Colonic mucosa (tissue), 4 donors: ENCODE data around the gene CMSS1. TPM values are rescaled to one million over a fixed set of nuclear protein-coding genes. Genes with fewer than 3 reads are reported as not detected.

ENCODE experiments used
- DNase-seq: peaks from one replicate; pipeline ENCODE4 v3.0.0-alpha.2; 2020
- H3K27ac ChIP-seq: fragments of 200-600 bp; one replicate; pipeline ENCODE4 v1.8.0; 2021
- H3K27me3 ChIP-seq: fragments of 200-600 bp; one replicate; pipeline ENCODE4 v1.8.0; 2021
- H3K36me3 ChIP-seq: fragments of 200-600 bp; one replicate; pipeline ENCODE4 v1.8.0; 2021
- H3K4me1 ChIP-seq: fragments of 200-600 bp; one replicate; pipeline ENCODE4 v1.8.0; 2021; ENCODE audit warnings: mild to moderate bottlenecking
- H3K4me3 ChIP-seq: fragments of 200-600 bp; one replicate; pipeline ENCODE4 v1.8.0; 2021
- H3K9ac ChIP-seq, 2 donors: one replicate each; pipeline ENCODE4 v1.7.0; 2013; ENCODE audit warnings: control low read depth in 2 of 2, low read depth in 2 of 2, low read length in 2 of 2
- H3K9me3 ChIP-seq: fragments of 200-600 bp; one replicate; pipeline ENCODE4 v1.8.0; 2021
- intact Hi-C: fragments of 100-400 bp; cut with DNase I; formaldehyde crosslinking; loops from one replicate; pipeline ENCODE4 v1.14.1; 2022
- total RNA-seq, 2 donors: library from RNA; stranded (reverse); fragmentation: NEBNext Ultra II Directional in 1 of 2; extraction: Animal tissue kit (Norgen Biotek cat#: 25700) in 1 of 2; gene quantifications; one replicate each; pipeline ENCODE4 v1.2.1, GENCODE V29; 2021
- TF ChIP-seq, protein P1 (sequence below): fragments of 200-600 bp; IDR thresholded peaks from one replicate; pipeline ENCODE4 v1.8.0; 2022; ENCODE audit warnings: antibody characterized with exemption, mild to moderate bottlenecking
- donor health status: healthy.
- donor health status: DM: no; HTN: no; CAD: no.
- donor health status: DM: no; HTN: no; CAD: no.

The CMSS1 gene
- total RNA-seq, 2 donors from 2014 or later = 10.7 to 24.7 TPM

DNA sequence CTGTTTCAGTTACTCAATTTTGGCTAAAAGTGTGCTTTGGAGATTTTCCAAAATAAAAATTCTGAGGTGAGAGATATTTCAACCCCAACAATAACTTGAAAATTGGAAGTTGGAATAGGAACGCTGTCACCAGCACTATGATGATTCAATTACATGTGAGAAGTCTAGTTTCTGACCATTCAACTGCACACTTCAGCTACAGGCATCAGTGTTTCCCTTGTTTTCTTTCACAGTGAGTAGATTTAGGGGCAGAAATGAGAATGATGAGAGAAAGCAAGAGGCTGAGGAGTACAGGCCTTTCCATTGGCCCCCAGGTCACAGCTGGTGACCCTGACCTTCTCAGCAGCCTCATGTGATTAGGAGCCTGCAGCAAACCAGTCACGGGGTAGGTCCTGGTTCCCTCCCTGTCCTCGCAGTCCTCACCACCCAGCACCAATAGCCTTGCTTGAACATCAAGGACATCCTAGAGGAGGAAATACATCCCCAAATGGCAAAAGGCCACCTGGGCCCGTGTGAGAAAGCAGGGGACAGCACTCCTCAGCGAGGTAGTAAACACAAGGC is 306.6 kb downstream of the CMSS1 start:
- intact Hi-C loops = no loop called here
- Histone ChIP-seq H3K9me3 (no peaks in the 10 kb centered on the region), H3K9ac (no peak overlapping the region), H3K4me1 (no peaks in the 10 kb centered on the region), H3K36me3 (no peaks in the 10 kb centered on the region), H3K4me3 (no peak overlapping the region), H3K27ac (no peak overlapping the region), H3K27me3 (no peaks in the 10 kb centered on the region)
- TF ChIP-seq, protein P1, sequence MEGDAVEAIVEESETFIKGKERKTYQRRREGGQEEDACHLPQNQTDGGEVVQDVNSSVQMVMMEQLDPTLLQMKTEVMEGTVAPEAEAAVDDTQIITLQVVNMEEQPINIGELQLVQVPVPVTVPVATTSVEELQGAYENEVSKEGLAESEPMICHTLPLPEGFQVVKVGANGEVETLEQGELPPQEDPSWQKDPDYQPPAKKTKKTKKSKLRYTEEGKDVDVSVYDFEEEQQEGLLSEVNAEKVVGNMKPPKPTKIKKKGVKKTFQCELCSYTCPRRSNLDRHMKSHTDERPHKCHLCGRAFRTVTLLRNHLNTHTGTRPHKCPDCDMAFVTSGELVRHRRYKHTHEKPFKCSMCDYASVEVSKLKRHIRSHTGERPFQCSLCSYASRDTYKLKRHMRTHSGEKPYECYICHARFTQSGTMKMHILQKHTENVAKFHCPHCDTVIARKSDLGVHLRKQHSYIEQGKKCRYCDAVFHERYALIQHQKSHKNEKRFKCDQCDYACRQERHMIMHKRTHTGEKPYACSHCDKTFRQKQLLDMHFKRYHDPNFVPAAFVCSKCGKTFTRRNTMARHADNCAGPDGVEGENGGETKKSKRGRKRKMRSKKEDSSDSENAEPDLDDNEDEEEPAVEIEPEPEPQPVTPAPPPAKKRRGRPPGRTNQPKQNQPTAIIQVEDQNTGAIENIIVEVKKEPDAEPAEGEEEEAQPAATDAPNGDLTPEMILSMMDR = no peak
- no peak for DNase-seq

DNA sequence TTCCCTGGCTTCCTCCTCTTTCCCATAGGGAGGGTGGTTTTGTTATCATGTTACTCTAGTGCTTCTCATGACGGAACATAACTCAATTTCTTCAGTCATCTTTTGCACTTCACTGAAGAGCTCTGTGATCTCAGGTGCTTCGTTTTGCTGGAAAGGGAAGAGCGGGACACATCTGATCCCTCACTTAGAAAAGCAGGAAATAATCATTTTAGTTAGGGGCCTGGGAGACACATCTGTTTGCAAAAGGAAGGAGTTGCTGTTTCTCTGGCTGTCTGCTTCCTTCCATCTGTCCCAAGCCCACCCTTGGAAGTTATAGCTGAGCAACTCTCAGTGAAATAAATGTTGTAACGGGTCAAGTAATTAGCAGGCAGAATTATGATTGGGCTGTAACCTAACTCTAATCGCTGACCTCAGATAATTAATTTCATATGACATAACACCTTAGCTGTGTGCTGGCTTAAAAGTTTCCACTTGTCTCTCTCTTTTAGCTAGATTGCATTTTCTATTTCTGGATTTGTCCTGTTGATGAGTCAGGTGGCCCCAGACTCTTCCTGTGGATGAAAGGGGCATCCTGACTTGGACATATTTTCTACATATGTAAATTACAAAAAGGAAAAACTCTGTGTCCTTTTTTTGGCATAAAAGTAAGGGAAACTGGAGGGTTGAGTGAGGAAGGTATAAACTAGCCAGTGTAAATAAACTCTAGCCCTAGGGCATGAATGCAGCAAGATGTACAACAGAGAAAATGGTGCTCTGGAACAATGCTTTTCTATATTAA is 307.7 kb downstream of the CMSS1 start:
- Histone ChIP-seq H3K27me3 (no peaks in the 10 kb centered on the region), H3K9me3 (no peaks in the 10 kb centered on the region), H3K9ac (no peak overlapping the region), H3K36me3 (no peaks in the 10 kb centered on the region), H3K4me3 (no peak overlapping the region), H3K27ac (no peak overlapping the region), H3K4me1 (no peaks in the 10 kb centered on the region)
- no peak for DNase-seq
- intact Hi-C loops = no loop called here
- TF ChIP-seq, protein P1 = no peak

DNA sequence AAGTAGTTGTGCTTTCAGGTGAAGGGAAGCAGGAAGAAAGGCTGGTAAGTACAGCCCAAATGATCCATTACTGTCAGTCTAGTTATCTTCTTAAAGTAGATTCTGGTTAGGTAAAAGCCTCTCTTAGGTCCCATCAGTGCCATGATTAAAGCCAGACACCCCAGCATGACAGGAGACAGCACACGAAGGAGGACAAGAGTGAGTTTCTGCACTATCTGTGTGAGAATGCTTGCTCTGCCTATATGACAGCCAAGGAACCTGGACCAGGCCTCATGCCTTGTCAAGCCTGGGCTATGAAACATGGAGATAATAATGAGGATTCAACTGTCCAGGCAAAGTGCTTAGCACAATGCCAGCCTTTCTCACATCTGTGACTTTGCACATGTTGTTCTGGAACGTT is 310.1 kb downstream of the CMSS1 start:
- Histone ChIP-seq H3K9me3 (no peaks in the 10 kb centered on the region), H3K36me3 (no peaks in the 10 kb centered on the region), H3K4me1 (no peaks in the 10 kb centered on the region), H3K27ac (no peak overlapping the region), H3K4me3 (no peak overlapping the region), H3K9ac (no peak overlapping the region), H3K27me3 (no peaks in the 10 kb centered on the region)
- intact Hi-C loops = no loop called here
- DNase-seq = no peak
- TF ChIP-seq, protein P1 = no peak

DNA sequence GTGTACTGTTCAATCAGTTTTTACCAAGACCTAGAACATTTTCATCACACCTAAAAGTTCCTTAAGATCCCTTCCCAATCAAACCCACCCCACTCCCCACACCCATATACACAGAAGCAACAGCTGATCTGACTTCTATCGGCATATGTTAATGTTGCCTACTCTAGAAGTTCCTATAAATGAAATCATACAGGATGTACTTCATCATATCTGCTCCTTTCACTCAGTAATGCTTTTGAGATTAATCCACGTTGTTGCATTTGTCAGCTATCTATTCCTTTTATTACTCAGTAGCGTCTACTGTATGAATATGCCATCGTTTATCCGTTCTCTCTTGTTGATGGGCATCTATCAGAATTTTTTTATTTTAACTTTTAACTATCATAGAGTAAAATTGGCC is 310.9 kb downstream of the CMSS1 start:
- Histone ChIP-seq H3K27ac (no peak overlapping the region), H3K4me1 (no peaks in the 10 kb centered on the region), H3K27me3 (no peaks in the 10 kb centered on the region), H3K9me3 (no peaks in the 10 kb centered on the region), H3K9ac (no peak overlapping the region), H3K4me3 (no peak overlapping the region), H3K36me3 (no peaks in the 10 kb centered on the region)
- DNase-seq = no peak
- intact Hi-C loops = no loop called here
- TF ChIP-seq, protein P1 = no peak

DNA sequence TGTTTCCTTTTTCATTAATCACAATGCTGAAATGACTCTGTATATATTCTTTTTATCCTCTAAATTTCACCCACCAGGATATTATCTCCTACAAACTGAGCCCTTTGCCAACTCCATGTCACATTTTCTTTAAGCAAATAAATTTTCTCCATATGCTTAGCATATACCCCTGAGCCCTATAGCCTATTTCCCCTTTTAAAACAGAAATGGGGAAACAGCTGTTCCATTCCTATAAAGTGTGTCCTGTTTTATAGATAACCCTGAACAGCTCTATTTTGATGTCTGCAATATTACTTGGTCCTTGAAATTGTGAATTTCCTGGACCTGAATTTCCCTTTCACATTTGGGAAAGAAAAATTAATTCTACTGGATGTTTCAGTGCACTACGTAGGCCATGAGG is 312.3 kb downstream of the CMSS1 start:
- no peak for DNase-seq
- Histone ChIP-seq H3K4me1 (no peaks in the 10 kb centered on the region), H3K9me3 (no peaks in the 10 kb centered on the region), H3K4me3 (no peak overlapping the region), H3K27me3 (no peaks in the 10 kb centered on the region), H3K27ac (no peak overlapping the region), H3K36me3 (no peaks in the 10 kb centered on the region), H3K9ac (no peak overlapping the region)
- intact Hi-C loops = no loop called here
- TF ChIP-seq, protein P1 = no peak
